Effector CD8-positive, alpha-beta T cell (primary cell): ENCODE results near the gene PIGU.

Experiments used
- DNase-seq: peaks from one replicate; lab custom pipeline; 2025; lab: John Stamatoyannopoulos, UW

Gene PIGU

GRCh38 chr20:34578521-34578920 is 98.4 kb downstream of the PIGU start:
- no peak for DNase-seq

GRCh38 chr20:34578025-34578424 is 98.9 kb downstream of the PIGU start:
- no peak for DNase-seq

DNA sequence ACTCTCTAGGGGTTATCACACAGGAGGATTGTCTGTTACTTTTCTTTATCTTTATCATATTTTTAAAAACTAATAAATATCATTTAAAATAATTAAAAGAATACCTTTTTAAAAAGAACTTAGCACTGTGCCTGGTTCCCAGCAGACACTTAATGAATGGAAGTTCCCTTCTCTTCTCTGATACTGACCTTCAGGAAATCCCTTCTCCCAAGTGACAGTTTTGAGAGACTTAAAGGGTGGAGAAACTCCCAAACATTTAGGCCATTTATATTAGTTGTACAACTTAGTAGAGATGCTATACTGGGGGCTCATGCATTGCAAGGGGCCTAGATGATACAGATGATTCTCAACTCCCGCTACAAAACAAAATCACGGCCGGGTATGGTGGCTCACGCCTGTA is 99.8 kb downstream of the PIGU start:
- DNase-seq, result no peak

DNA sequence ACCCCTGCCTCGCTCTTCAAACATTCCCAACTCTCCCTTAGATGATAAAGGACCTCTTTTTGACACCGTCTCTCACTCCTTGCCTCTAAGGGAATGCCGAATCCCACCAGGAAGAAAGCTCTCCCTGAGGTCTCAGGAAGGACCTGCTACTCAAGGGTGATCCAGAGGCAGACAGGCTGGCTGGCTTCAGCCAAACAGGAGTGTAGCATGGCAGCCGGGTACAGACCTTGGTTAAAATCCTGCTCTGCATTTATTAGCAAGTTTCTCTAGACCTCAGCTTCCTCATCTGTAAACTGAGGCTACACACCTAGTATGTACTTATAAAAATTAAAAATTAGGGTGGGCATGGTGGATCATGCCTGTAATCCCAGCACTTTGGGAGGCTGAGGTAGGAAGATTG is 101.1 kb downstream of the PIGU start:
- DNase-seq, result no peak

GRCh38 chr20:34575271-34575670 is 101.6 kb downstream of the PIGU start:
- DNase-seq, result no peak

DNA sequence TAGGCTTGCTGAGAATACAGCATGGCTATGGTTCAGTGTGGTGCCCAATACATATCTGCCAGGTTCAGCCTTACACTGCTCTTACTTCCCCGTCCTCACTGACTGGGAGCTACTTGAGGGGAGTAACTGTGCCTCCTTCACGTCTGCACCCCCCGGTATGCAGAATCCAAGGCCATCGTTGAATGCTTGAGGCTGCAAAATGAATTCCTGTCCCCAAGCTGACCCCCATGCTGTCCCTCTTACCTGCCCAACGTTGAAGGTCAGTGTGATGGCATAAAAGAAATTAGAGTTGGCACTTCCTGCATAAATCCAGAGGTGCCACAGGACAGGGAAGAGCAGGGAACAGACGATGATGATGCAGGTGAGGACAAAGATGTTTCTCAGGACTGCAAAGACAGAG is 102.0 kb downstream of the PIGU start:
- no peak for DNase-seq

DNA sequence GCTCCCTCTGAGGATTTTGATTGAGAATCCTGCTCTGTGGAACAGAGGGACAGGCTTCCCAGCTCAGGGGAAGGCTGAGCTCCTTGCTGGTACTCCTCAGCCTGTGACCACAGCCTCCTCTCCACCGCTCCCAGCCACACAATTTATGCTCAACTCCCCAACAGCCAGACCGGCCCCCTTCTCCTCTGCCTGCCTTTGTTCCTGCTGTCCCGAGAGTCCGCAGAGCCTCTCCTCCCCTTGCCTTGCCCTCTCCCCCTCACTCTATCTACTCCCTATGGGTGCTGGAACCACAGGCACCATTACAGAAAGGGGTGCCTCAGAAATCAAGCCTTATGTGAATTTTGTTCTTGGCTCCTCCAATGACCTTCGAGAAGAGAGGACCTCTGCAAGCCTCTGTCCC is 102.5 kb downstream of the PIGU start:
- no peak for DNase-seq

DNA sequence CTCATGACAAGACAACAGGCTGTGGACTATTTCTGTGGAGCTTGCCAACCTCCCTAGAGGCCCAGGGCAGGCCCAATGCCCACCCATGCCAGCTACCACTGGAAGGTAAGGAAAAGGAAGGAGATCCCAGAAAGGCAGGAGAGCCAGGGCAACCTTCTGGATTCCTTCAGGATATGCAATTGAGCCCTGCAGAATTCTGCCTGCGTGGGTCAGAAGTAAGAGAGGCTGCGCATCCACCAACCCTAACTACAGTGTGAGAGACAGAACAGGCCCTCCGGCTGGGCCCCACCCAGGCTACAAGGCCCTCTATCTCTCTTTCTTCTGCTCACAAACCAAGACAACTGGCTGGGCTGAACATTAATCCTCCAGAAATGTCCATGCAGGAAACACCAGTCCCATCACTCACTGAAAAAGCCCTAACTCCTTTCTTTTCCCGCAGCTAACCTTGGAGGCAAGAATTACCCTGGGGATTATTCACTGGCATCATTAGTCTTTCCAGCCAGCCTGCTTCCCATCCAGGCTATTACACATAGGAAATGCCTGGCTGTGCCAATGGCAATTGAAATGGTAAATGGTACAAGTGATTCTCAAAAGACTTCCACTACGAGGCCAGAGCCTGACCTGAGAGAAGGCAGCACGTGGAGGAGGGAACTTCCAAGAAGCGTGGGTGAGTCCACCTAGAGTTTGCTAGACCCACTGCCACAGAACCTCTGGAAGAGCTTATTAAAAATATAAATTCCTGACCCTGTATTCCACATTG is 103.2 kb downstream of the PIGU start:
- no peak for DNase-seq

DNA sequence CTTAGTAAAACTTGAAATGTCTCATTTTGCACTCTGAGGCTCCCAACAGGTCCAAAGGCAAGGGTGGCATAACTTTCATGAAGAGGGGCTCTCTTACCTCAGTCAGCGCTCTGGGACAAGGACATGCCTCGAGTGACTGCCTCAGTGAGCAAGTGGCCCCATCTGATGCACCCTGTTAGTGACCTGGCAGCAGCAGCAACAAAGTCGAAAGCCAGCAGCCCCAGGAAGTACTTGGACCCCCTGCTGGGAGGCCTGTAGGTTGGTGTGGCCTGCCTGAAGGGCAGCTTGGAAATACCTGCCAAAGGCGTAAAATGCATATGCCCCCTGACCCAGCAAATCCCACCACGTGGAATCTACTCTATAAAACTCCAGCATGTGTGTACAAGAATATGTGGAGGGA is 105.1 kb downstream of the PIGU start:
- DNase-seq, result no peak

- DNase-seq, result no peak
Measured at GRCh38 chr20:34570859-34571306, 106.0 kb downstream of the PIGU start.

- DNase-seq, result no peak
Measured at GRCh38 chr20:34569598-34569997, 107.3 kb downstream of the PIGU start.

DNA sequence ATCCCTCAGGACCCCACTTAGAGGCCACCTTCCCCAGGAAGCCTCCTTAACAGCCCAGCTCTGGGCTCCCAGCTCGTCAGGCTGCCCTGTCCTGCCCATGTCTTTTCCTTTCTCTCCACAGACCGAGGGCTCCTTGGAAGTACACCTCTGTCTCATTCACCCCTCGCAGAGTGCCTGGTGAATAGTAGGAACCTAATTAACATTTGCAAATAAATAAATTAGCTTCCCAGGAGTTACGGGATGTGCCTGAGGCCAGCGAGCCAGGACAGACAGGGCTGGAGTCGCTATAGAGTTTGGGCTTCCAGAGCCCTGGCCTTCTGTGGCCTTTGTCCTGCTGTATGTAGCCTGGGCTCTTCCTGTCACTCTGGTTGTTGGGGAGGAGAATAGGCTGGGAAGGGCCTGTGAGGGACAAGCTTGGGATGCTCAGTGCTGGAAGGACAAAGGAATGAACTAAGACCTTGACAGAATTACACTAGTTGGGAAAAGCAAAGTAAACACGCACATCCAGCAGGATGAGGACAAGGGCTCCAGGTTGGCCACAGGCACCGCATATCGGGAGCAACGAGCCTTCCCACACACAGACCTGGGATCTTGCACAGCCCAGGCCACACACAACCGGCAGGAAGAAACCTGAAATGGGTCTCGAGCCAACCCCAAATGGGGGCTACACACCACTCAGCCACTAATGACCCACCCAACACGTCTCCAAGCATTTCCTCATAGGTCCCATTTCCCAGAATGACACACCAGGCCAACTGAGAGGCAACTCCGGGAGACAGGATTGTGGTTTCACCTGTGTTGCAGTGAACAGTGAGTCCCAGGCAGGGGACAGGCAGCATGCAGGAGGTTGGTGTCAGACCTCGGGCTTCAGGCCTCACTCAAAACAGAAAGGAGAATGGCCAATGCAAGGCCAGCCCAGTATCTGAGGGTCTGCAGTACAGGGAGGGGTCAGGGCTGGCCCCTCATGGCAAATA is 108.7 kb downstream of the PIGU start:
- no peak for DNase-seq

DNA sequence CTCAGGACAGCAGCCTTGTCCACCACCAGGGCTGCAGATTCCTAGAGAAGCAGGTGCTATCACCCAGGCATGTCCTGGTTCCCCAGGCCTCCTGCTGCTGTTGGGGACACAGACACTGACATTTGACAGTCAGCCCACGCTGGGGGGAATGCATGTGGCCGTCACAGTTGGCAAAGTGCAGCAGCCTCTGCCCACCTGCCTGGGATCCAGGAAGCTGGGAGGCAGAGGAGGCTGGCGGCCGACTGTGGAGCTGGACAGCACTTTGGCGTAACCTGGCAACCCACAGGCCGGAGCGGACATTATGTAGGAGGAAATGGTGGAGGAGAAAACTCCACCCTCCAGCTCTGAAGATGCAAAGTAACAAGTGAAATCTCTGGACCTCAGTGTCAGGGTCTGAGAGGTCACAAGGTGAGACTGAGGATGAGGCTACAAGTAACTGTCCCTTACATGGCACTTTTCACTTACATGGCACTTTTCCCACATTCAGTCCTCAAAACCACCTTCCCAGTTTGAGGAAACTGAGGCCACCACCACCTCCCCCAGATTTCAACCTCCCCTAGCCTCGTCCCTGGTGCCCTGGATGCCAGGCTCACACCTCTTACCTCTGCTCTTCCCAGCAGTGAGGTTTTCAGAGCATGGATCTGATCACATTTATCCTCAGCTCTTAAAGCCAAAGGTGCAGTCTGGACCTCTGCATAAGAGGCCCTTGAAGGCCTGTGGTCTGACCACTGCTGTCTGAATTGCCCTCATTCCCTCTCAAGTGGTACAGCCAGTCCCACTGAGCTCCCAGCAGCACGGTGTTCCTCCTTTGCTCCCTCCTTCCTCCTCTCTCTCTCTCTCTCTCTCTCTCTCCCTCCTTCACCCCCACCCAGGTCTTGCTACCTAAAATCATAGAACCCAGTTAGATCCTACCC is 109.7 kb downstream of the PIGU start:
- DNase-seq, result no peak

DNA sequence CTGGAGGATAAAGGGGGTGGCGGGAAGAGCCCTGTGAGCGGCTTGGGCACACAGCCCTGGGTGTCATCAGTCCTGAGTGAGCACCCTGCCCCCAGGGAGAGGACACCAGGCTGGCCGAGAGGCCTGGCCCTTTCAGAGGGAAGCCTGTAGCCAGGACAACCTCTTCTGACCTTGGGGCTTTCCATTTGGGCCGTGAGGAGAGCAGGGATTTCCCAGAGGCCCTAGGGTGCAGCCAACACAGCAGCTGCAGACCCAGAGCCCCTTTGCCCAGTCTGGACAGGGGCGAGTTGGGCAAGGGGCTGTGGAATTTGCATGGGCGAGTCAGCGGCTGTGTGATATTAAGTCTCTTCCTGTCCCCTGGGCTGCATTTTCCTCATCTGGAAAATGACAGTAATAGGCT is 112.1 kb downstream of the PIGU start:
- DNase-seq, result no peak

GRCh38 chr20:34562641-34563040 is 114.3 kb downstream of the PIGU start:
- no peak for DNase-seq

DNA sequence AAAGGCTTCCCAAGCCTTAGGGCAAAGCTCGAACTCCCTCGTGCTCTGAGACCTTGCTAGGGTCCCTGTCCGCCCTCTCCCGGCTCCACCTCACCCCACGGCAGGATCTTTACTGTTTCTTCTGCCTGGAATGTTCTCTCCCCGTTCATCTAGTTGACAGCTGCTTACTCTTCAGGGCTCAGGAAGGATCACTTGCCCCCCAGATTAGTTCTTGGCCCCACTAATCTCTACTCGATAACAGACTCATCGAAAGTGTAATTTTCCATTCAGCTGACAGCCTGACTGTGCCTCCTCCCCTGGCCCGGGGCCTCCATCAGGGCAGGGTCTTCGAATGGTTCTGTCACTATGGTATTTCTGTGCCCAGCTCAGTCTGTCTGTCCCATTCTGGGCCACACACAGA is 115.2 kb downstream of the PIGU start:
- no peak for DNase-seq

DNA sequence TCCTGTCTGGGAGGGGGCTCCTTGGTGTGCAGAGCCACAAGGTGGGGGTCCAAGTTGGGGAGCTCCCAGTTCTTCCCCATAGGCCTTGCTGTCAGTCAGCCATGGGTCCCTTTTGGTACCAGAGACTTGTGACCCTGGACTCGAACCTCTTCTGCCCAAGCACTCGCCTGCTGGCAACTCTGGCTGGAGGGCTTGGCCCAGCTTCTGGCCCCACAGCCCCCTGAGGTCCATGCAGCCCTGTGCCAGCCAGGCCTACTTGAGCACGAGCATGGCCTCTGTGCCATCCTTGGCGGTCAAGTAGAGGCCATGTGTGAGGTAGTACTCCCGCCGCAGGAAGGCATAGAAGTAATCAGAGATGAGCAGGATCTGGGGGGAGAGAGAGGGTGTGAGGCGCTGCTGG is 116.3 kb downstream of the PIGU start:
- DNase-seq, result no peak

DNA sequence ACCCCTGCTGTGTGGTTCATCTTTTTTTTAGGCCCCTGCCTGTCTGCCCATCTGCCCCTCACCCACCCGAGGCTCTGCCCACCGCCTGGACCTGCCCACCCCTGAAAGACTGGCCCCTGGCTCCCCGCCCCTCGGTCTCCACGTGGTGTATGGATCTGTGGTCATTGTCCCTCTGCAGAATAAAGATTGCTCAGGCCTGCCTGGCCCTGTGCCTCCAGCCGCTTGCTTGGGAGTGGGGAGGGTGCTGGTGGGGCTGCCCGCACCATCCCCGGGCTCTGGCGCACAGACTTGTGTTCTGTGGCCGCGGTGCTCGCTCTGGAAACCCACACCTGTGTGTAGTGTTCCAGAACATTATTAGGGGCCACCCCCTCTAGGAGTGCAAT is 116.8 kb downstream of the PIGU start:
- no peak for DNase-seq

DNA sequence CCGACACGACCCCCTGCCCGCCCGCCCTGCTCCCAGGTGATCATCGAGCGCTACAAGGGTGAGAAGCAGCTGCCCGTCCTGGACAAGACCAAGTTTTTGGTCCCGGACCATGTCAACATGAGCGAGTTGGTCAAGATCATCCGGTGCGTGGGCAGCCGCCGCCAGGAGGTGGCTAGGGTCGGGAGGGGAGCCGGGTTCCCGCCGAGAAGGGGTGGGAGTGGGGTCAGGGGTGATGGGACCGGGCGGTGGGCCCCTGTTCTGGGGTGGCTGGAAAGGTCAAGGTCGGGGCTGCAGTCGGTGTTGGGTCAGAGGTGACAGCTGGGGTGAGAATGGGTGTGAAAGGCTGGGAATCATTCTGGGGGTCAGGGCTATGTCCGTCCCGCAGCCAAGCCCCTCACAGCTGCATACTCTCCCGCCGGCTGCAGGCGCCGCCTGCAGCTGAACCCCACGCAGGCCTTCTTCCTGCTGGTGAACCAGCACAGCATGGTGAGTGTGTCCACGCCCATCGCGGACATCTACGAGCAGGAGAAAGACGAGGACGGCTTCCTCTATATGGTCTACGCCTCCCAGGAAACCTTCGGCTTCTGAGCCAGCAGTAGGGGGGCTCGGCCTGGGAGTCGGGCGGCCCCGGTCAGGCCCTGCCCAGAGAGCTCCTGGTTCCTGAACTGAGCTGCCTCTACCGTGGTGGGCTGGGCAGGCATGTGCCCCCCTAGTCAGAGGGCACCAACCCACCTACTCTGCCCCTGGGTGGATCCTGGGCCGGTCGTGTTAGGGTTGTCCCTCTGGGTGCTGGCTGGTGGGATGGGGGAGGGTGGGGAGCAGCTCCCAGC is 117.4 kb downstream of the PIGU start:
- DNase-seq, result peak; percentile 16

- peak; percentile 95 for DNase-seq
Measured at GRCh38 chr20:34558320-34559218, 118.3 kb downstream of the PIGU start, which contains the start of gene MAP1LC3A. Gene MAP1LC3A (plus strand): TSS chr20:34558718. CDS start chr20:34558869, 151 bp downstream.
